Suprapubic skin (tissue), 4 donors: ENCODE measurements around the gene SCGB3A1. TPM values are rescaled to one million over a fixed set of nuclear protein-coding genes. Genes with fewer than 3 reads are reported as not detected.

Experiments
- DNase-seq, 2 donors: peaks; one replicate each; pipeline ENCODE4 v3.0.0-alpha.2; 2019; ENCODE audit warnings: low spot score in 2 of 2
- H3K27ac ChIP-seq: fragments of 200-600 bp; sonication (generic); one replicate; pipeline ENCODE4 v1.5.1; 2019
- H3K27me3 ChIP-seq: fragments of 200-600 bp; sonication (generic); one replicate; pipeline ENCODE4 v1.5.1; 2019
- H3K36me3 ChIP-seq: fragments of 200-600 bp; sonication (generic); one replicate; pipeline ENCODE4 v1.5.1; 2019
- H3K4me1 ChIP-seq: fragments of 200-600 bp; sonication (generic); one replicate; pipeline ENCODE4 v1.5.1; 2019
- H3K4me3 ChIP-seq: fragments of 200-600 bp; sonication (generic); one replicate; pipeline ENCODE4 v1.5.1; 2019; ENCODE audit warnings: mild to moderate bottlenecking
- H3K9me3 ChIP-seq: fragments of 200-600 bp; sonication (generic); one replicate; pipeline ENCODE4 v1.5.1; 2019
- EP300 ChIP-seq: sonication (generic); formaldehyde crosslinking; IDR thresholded peaks from one replicate; pipeline ENCODE4 v1.6.1; 2017; ENCODE audit warnings: antibody characterized with exemption
- POLR2A ChIP-seq, 2 donors: fragments of 450-650 bp; IDR thresholded peaks; one replicate each; pipeline ENCODE4 v1.6.1; 2017; ENCODE audit warnings: antibody characterized with exemption in 2 of 2, mild to moderate bottlenecking in 2 of 2, moderate library complexity in 2 of 2
- POLR2AphosphoS5 ChIP-seq, 3 donors: sonication (generic); formaldehyde crosslinking; IDR thresholded peaks; one replicate each; pipeline ENCODE4 v1.6.1; 2017; ENCODE audit warnings: antibody characterized with exemption in 3 of 3
- WGBS: methylation state at CpG from one replicate; pipeline ENCODE4 v1.1.5; 2018; 5-methylcytosine and 5-hydroxymethylcytosine counted together
- total RNA-seq, 4 donors: library from RNA; depleted of rRNA; stranded (reverse); fragments of >200 nt; gene quantifications; one replicate each; pipeline ENCODE4 v1.1.0, GENCODE V29; 2016
- TF ChIP-seq, protein P1 (sequence below), 2 donors: fragments of 200-600 bp in 1 of 2; fragments of 450-650 bp in 1 of 2; sonication (generic) in 1 of 2; IDR thresholded peaks; one replicate each; pipeline ENCODE4 v1.5.1; 2016 to 2019; ENCODE audit warnings: antibody characterized with exemption in 2 of 2, mild to moderate bottlenecking in 1 of 2, moderate library complexity in 1 of 2

SCGB3A1 gene
- total RNA-seq, 4 donors from 2014 or later: 2.2 to 7.8 (median 4.1) TPM; not detected in 1

DNA sequence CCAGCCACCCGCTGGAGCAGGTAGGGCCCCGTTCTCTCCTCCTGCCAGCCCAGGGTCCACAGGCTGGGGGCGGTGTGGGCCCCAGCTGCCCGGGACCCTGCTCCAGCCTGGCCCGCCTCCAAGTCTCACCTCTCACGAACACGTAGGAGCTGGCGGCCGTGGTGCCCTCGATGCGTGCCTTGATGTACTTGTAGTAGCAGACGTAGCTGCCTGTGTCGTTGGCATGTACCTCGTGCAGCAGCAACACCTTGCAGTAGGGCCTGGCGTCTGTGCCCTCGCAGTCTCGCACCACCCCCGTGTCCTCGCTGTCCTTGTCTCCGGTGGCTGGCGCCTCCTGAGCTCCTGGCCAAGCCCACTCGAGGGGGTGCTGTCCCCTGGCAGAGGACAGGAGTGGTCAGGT is 39.1 kb upstream of the SCGB3A1 start:
- Histone ChIP-seq H3K9me3 (no peaks in the 10 kb centered on the region), H3K36me3 (no peaks in the 10 kb centered on the region), H3K27ac (no peak overlapping the region), H3K4me1 (no peaks in the 10 kb centered on the region), H3K4me3 (no peak overlapping the region), H3K27me3 (peaks cover 23% of the 10 kb centered on the region)
- TF ChIP-seq EP300: no peak
- TF ChIP-seq, protein P1, sequence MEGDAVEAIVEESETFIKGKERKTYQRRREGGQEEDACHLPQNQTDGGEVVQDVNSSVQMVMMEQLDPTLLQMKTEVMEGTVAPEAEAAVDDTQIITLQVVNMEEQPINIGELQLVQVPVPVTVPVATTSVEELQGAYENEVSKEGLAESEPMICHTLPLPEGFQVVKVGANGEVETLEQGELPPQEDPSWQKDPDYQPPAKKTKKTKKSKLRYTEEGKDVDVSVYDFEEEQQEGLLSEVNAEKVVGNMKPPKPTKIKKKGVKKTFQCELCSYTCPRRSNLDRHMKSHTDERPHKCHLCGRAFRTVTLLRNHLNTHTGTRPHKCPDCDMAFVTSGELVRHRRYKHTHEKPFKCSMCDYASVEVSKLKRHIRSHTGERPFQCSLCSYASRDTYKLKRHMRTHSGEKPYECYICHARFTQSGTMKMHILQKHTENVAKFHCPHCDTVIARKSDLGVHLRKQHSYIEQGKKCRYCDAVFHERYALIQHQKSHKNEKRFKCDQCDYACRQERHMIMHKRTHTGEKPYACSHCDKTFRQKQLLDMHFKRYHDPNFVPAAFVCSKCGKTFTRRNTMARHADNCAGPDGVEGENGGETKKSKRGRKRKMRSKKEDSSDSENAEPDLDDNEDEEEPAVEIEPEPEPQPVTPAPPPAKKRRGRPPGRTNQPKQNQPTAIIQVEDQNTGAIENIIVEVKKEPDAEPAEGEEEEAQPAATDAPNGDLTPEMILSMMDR (IDR thresholded peaks at IDR 0.05): no peak
- no peak for TF ChIP-seq POLR2AphosphoS5 (IDR thresholded peaks at IDR 0.05)
- TF ChIP-seq POLR2A (IDR thresholded peaks at IDR 0.05): no peak
- 90% methylated on average over 5 of the region's 22 CpGs for WGBS
- no peak for DNase-seq

DNA sequence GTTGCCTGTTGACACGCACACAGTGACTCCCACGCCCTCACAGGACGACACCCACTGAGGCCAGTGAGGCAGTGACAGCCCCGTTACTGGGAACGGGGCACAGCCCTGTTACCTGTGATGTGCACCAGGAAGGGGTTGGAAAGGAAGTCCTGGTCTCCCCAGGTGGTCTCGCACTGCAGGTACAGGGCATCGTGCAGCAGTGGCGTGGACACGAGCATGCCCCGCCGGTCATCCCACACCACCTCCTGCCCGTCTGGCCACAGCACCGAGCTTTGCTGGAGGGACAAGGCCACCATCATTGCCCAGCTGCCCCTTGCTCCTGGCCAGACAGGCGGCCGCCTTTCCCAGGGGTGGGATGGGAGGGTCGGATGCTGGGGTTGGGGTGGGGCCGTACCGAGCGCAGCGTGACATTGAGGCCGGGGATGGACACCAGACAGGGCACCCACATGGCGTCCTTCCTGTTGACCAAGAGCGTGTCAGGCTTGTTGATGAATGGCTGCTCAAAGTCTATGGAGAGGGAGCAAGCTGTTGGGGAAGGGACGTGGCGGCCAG is 38.6 kb upstream of the SCGB3A1 start:
- Histone ChIP-seq H3K27me3 (peaks cover 23% of the 10 kb centered on the region), H3K9me3 (no peaks in the 10 kb centered on the region), H3K27ac (no peak overlapping the region), H3K36me3 (no peaks in the 10 kb centered on the region), H3K4me1 (no peaks in the 10 kb centered on the region), H3K4me3 (no peak overlapping the region)
- WGBS: 92% methylated on average over 15 of the region's 25 CpGs
- TF ChIP-seq POLR2AphosphoS5 (IDR thresholded peaks at IDR 0.05): no peak
- TF ChIP-seq, protein P1 (IDR thresholded peaks at IDR 0.05): no peak
- no peak for TF ChIP-seq EP300
- TF ChIP-seq POLR2A (IDR thresholded peaks at IDR 0.05): no peak
- no peak for DNase-seq

DNA sequence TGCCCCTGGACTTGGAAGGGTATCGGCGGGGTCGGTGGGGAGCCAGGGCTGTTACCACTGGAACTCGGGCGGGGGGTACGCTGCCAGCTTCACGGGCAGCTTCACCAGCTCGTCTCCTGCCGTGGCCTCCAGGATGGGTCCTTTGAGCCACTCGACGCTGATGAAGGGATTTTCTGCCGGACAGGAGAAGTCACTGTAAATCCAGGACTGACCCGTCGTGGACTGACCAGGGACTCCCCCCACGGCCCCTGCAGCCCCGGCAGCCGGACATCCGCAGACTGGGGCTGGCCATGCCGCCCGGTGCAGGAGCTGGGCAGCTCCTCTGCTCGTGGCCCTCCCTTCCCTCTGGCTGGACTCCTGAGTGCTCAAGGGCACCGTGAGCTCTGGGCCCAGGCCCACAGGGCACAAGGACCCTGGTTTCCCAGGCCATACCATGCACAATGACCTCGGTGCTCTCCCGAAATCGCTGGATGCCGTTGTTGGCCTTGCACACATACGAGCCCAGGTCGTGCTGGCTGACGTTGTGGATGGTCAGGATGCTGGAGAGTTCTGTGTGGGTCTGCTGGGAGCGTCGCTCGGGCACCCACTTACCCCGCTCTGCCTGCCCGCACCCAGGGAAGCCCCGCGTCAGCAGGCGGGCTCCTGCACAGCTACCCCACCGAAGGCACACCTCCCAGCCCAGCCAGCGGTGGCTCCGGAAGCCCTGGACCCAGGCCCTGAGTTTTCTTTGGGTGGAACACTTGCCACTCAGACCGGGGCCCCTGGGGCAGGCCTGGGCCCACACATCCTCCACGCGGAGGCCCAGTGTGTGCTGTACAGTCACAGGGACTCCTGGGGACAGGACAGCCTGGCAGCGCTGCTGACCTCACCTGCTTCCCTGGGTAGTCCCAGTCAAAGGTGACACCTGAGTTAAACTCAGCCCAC is 37.8 kb upstream of the SCGB3A1 start:
- H3K4me1 ChIP-seq: no peaks in the 10 kb centered on the region
- no peak overlapping the region for H3K4me3 ChIP-seq
- H3K9me3 ChIP-seq: no peaks in the 10 kb centered on the region
- WGBS: 72% methylated on average over 7 of the region's 44 CpGs
- no peak for DNase-seq
- no peak overlapping the region for H3K27ac ChIP-seq
- TF ChIP-seq, protein P1 (IDR thresholded peaks at IDR 0.05): no peak
- TF ChIP-seq EP300: no peak
- TF ChIP-seq POLR2A (IDR thresholded peaks at IDR 0.05): no peak
- no peak for TF ChIP-seq POLR2AphosphoS5 (IDR thresholded peaks at IDR 0.05)
- H3K36me3 ChIP-seq: no peaks in the 10 kb centered on the region
- H3K27me3 ChIP-seq: peaks cover 23% of the 10 kb centered on the region

DNA sequence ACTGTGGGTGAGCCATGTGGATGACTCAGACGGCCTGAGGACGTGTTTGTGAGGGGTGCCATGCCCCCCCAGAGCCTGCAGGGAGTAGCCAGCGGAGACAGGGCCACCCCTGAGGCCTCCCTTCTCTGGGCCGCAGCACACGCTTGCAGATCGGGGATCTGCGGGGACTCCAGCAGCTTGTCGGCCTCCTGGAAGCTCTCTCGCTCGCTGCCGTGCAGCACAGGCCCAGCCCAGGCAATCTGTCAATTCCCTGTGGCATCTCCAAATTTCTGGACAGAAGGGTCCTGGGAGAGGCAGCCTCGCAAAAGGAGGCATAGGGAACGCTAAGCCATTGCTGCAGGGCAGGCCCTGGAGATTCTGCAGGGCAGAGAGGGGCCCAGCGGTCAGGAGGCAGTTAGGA is 36.9 kb upstream of the SCGB3A1 start:
- WGBS: 57% methylated on average over 8 of the region's 14 CpGs
- Histone ChIP-seq H3K9me3 (no peaks in the 10 kb centered on the region), H3K36me3 (no peaks in the 10 kb centered on the region), H3K27ac (no peak overlapping the region), H3K4me3 (no peak overlapping the region), H3K27me3 (peaks cover 23% of the 10 kb centered on the region), H3K4me1 (no peaks in the 10 kb centered on the region)
- DNase-seq: no peak
- TF ChIP-seq, protein P1 (IDR thresholded peaks at IDR 0.05): no peak
- TF ChIP-seq POLR2AphosphoS5 (IDR thresholded peaks at IDR 0.05): no peak
- no peak for TF ChIP-seq EP300
- no peak for TF ChIP-seq POLR2A (IDR thresholded peaks at IDR 0.05)

DNA sequence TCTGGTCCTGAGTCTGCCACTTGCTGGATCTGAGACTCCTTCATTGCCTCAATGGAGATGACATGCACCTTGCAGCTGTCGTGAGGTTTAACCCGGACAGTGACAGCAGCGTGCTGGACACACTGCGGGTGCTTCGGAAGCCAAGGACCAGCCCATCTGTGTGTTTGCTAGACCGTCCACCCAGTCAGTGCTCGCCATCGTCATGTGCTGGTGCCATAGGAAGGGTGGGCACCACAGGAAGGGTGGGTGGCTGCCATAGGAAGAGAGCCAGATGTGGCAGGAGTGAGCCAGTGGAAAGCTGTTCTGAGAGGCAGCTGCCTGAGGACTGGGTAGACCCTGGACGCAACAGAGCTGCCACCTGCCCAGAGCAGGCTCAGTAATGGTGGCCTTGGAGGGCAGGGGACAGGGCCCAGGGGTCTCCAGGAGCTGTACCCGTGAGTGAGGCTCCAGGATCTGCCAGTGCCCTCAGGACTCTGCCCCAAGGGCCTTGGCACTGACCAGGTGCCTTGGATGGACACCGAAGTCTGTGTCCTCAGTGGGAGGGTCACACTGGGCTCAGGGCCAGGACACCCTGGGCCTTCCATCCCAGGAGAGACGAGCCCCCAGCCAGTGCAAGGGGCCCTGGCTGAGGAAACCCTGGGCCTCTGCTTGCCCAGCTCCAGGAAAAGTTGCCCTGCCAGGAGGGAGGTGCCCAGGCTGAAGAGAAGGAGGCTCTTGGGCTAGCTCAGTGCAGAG is 36.3 kb upstream of the SCGB3A1 start:
- Histone ChIP-seq H3K27me3 (peaks cover 17% of the 10 kb centered on the region), H3K4me3 (no peak overlapping the region), H3K36me3 (no peaks in the 10 kb centered on the region), H3K27ac (no peak overlapping the region), H3K4me1 (no peaks in the 10 kb centered on the region), H3K9me3 (no peaks in the 10 kb centered on the region)
- no peak for DNase-seq
- WGBS: 84% methylated on average over 9 of the region's 12 CpGs
- TF ChIP-seq POLR2AphosphoS5 (IDR thresholded peaks at IDR 0.05) (no peak), POLR2A (IDR thresholded peaks at IDR 0.05) (no peak), EP300 (no peak)
- TF ChIP-seq, protein P1 (IDR thresholded peaks at IDR 0.05): no peak
